Measurements from ENCODE around the gene PIK3R2. TPM values are rescaled to one million over a fixed set of nuclear protein-coding genes. Genes with fewer than 3 reads are reported as not detected.
A peak's percentile ranks its signal among the peaks of the same experiment; 100 is the strongest.

The PIK3R2 gene
- total RNA-seq, 1 donor from 2014 or later = 43.1 TPM

- Histone ChIP-seq H3K9me3 (no peaks in the 10 kb centered on the region), H3K27ac (no peak overlapping the region), H3K36me3 (peaks cover 8 to 24% of the 10 kb centered on the region in 2 donors), H3K4me1 (peaks cover 10 to 14% of the 10 kb centered on the region in 2 donors), H3K4me3 (no peak overlapping the region), H3K27me3 (no peaks in the 10 kb centered on the region)
- intact Hi-C loops (cut with DNase I) = no loop called here
- DNase-seq (ENCODE audit: low spot score in 2 of 2) = no peak
- TF ChIP-seq CTCF (IDR thresholded peaks at IDR 0.05) = no peak
Measured at GRCh38 chr19:18197941-18198340, 45.0 kb downstream of the PIK3R2 start.

GRCh38 chr19:18198374-18198773, 45.4 kb downstream of the PIK3R2 start:
- intact Hi-C loops (cut with DNase I) = no loop called here
- H3K4me1 ChIP-seq = peaks cover 14 to 18% of the 10 kb centered on the region in 2 donors
- H3K27ac ChIP-seq = no peak overlapping the region
- peaks cover 8 to 24% of the 10 kb centered on the region in 2 donors for H3K36me3 ChIP-seq
- DNase-seq (ENCODE audit: low spot score in 2 of 2) = no peak
- no peak overlapping the region for H3K4me3 ChIP-seq
- no peak for TF ChIP-seq CTCF (IDR thresholded peaks at IDR 0.05)
- no peaks in the 10 kb centered on the region for H3K9me3 ChIP-seq
- no peaks in the 10 kb centered on the region for H3K27me3 ChIP-seq

GRCh38 chr19:18202397-18202777, 49.4 kb downstream of the PIK3R2 start:
- Histone ChIP-seq H3K9me3 (no peaks in the 10 kb centered on the region), H3K4me1 (peaks cover 7 to 20% of the 10 kb centered on the region in 2 donors), H3K27ac (no peak overlapping the region), H3K36me3 (peaks cover 8 to 12% of the 10 kb centered on the region in 2 donors), H3K27me3 (no peaks in the 10 kb centered on the region), H3K4me3 (no peak overlapping the region)
- intact Hi-C loops (cut with DNase I) = loop anchor here (5.0 kb wide), 1 partner anchor 215 kb away; the partner anchor contains the start of gene SSBP4
- TF ChIP-seq CTCF (IDR thresholded peaks at IDR 0.05) = no peak
- DNase-seq (ENCODE audit: low spot score in 2 of 2) = no peak

GRCh38 chr19:18202778-18203407, 49.9 kb downstream of the PIK3R2 start:
- peaks cover 7 to 20% of the 10 kb centered on the region in 2 donors for H3K4me1 ChIP-seq
- no peaks in the 10 kb centered on the region for H3K27me3 ChIP-seq
- no peak overlapping the region for H3K27ac ChIP-seq
- TF ChIP-seq CTCF (IDR thresholded peaks at IDR 0.05) = peak in 1 of 3 experiments; percentile 23
- H3K4me3 ChIP-seq = peak overlapping the region; percentile 82
- peaks cover 8 to 12% of the 10 kb centered on the region in 2 donors for H3K36me3 ChIP-seq
- intact Hi-C loops (cut with DNase I) = loop anchor here (5.0 kb wide), 1 partner anchor 214 kb away; the partner anchor contains the start of gene SSBP4
- H3K9me3 ChIP-seq = no peaks in the 10 kb centered on the region
- DNase-seq (ENCODE audit: low spot score in 2 of 2) = no peak

GRCh38 chr19:18203408-18203862, 50.5 kb downstream of the PIK3R2 start:
- Histone ChIP-seq H3K9me3 (no peaks in the 10 kb centered on the region), H3K27ac (peak overlapping the region in 1 of 2 donors; percentile 17), H3K27me3 (no peaks in the 10 kb centered on the region), H3K4me1 (peaks cover 7 to 20% of the 10 kb centered on the region in 2 donors), H3K4me3 (peak overlapping the region; percentile 82), H3K36me3 (peaks cover 8 to 9% of the 10 kb centered on the region in 2 donors)
- DNase-seq (ENCODE audit: low spot score in 2 of 2) = peak in 1 of 2 donors; percentile 81
- no peak for TF ChIP-seq CTCF (IDR thresholded peaks at IDR 0.05)
- intact Hi-C loops (cut with DNase I) = loop anchor here (5.0 kb wide), 1 partner anchor 214 kb away; the partner anchor contains the start of gene SSBP4

Measured in ascending aorta (tissue), 2 donors.